Ovary (tissue), 9 donors: ENCODE results near the gene TMEM100. TPM values are rescaled to one million over a fixed set of nuclear protein-coding genes. Genes with fewer than 3 reads are reported as not detected.

Experiments
- DNase-seq, 5 donors: peaks; one replicate each; pipeline ENCODE4 v3.0.0-alpha.2; 2019 to 2020
- H3K27ac ChIP-seq, 2 donors: fragments of 200-600 bp; one replicate each; pipeline versions ENCODE4 v1.5.1 to v1.8.0; 2019 to 2022
- H3K27me3 ChIP-seq: fragments of 200-600 bp; one replicate; pipeline ENCODE4 v1.8.0; 2022
- H3K36me3 ChIP-seq: fragments of 200-600 bp; sonication (generic); one replicate; pipeline ENCODE4 v1.5.1; 2019
- H3K4me1 ChIP-seq: one replicate; pipeline ENCODE4 v1.8.1; 2013; ENCODE audit warnings: mild to moderate bottlenecking, moderate library complexity; ENCODE audit not compliant: insufficient read depth
- H3K4me3 ChIP-seq: fragments of 200-600 bp; sonication (generic); one replicate; pipeline ENCODE4 v1.5.1; 2017
- H3K9me3 ChIP-seq, 2 donors: fragments of 200-600 bp in 1 of 2; sonication (generic) in 1 of 2; one replicate each; pipeline versions ENCODE4 v1.5.1 to v1.8.1; 2013 to 2019; ENCODE audit warnings: mild to moderate bottlenecking in 1 of 2, moderate library complexity in 1 of 2
- EP300 ChIP-seq: sonication (generic); formaldehyde crosslinking; IDR thresholded peaks from one replicate; pipeline ENCODE4 v1.6.1; 2017; ENCODE audit warnings: antibody characterized with exemption
- POLR2A ChIP-seq: fragments of 450-650 bp; IDR thresholded peaks from one replicate; pipeline ENCODE4 v1.6.1; 2017; ENCODE audit warnings: antibody characterized with exemption, mild to moderate bottlenecking, moderate library complexity
- WGBS, 3 donors: extraction: QIAGEN DNeasy Blood & Tissue Kit in 1 of 3; methylation state at CpG; one replicate each; pipeline versions ENCODE4 v1.1.5 to v1.1.7; 2013 to 2017; 5-methylcytosine and 5-hydroxymethylcytosine counted together
- intact Hi-C, 4 donors: fragments of 100-400 bp; cut with DNase I; formaldehyde crosslinking; loops; one replicate each; pipeline versions ENCODE4 v1.11.0 to v1.15.1; 2022 to 2023
- polyA plus RNA-seq, 2 donors: library from polyadenylated mRNA; stranded (reverse); fragments of 200-250 nt in 1 of 2; fragments of 350-450 nt in 1 of 2; fragmentation: Illumina TruSeq in 1 of 2; extraction: RNeasy Lipid Tissue Mini Kit (QIAGEN cat#74804) in 1 of 2; gene quantifications; one replicate each; pipeline ENCODE4 v1.2.3, GENCODE V29; 2013 to 2014
- total RNA-seq, 7 donors: library from RNA; depleted of rRNA in 2 of 7; stranded (reverse); fragments of >200 nt in 2 of 7; fragmentation: NEBNext Ultra II Directional in 3 of 7; extraction: Animal tissue kit (Norgen Biotek cat#: 25700) in 3 of 7; gene quantifications; one replicate each; pipeline versions ENCODE4 v1.1.0 to v1.2.4, GENCODE V29; 2016 to 2023
- TF ChIP-seq, protein P1 (sequence below), 3 donors: fragments of 450-650 bp in 2 of 3; fragments of 200-600 bp in 1 of 3; IDR thresholded peaks; one replicate each; pipeline versions ENCODE4 v1.5.1 to v1.8.0; 2016 to 2022; ENCODE audit warnings: antibody characterized with exemption in 3 of 3, mild to moderate bottlenecking in 1 of 3
- donor health status: DM: no; HTN: no; CAD: no; lungs with moderate emphysema.
- donor health status: DM: no; HTN: no; CAD: no.
- donor health status: Bipolar disorder and iron deficiency.
- donor health status: DM: yes; HTN: yes; CAD: no.
- donor health status: DM: no; HTN: no; CAD: no.
- donor health status: DM: yes; HTN: yes; CAD: no.

TMEM100 gene
- total and polyA plus RNA-seq, 9 donors = 9.0 to 88.2 (median 17.8) TPM

DNA sequence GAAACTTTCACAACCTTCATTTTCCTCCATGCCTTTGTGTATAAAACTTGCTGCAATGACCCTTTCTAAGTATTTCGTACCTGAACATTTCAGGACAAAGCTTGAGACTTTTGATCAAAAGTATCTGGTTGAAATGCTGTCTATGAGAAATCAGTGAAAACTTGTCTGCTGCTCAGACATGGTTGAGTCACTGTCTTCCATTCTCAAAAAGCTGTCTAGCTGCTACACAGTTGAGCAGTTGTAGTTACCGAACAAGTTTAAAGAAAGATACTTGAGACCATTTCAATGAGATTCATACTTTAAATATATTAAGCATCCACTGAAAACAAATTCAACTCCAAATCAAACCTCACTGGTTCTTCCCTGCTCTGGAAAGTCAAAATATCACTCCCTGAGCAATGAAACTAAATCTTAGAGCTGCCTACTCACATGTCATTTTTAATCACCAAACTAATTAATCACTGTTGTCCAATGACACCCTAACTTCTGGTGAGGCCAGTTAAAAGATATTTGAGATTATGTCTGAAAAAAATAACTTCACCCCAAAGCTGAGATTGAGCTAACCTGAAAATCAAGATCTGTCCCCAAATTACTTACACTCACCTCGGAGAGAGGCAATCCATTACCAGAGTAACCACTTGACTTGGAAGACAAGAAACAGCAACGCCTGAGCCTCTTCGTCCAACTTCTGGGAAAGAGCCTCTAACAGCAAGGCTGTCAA lies 488 bp downstream of the TMEM100 start:
- Histone ChIP-seq H3K36me3 (no peaks in the 10 kb centered on the region), H3K4me3 (peak overlapping the region; percentile 27), H3K27ac (peak overlapping the region in 1 of 2 donors; percentile 11), H3K9me3 (no peaks in the 10 kb centered on the region), H3K4me1 (peaks cover 2% of the 10 kb centered on the region), H3K27me3 (no peaks in the 10 kb centered on the region)
- DNase-seq = no peak
- TF ChIP-seq, protein P1, sequence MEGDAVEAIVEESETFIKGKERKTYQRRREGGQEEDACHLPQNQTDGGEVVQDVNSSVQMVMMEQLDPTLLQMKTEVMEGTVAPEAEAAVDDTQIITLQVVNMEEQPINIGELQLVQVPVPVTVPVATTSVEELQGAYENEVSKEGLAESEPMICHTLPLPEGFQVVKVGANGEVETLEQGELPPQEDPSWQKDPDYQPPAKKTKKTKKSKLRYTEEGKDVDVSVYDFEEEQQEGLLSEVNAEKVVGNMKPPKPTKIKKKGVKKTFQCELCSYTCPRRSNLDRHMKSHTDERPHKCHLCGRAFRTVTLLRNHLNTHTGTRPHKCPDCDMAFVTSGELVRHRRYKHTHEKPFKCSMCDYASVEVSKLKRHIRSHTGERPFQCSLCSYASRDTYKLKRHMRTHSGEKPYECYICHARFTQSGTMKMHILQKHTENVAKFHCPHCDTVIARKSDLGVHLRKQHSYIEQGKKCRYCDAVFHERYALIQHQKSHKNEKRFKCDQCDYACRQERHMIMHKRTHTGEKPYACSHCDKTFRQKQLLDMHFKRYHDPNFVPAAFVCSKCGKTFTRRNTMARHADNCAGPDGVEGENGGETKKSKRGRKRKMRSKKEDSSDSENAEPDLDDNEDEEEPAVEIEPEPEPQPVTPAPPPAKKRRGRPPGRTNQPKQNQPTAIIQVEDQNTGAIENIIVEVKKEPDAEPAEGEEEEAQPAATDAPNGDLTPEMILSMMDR (IDR thresholded peaks at IDR 0.05) = no peak
- TF ChIP-seq POLR2A (no peak), EP300 (no peak)
- intact Hi-C loops = no loop called here
- 25 to 38% (median 35%) methylated on average over 5 of the region's 5 CpGs for WGBS, 3 donors

DNA sequence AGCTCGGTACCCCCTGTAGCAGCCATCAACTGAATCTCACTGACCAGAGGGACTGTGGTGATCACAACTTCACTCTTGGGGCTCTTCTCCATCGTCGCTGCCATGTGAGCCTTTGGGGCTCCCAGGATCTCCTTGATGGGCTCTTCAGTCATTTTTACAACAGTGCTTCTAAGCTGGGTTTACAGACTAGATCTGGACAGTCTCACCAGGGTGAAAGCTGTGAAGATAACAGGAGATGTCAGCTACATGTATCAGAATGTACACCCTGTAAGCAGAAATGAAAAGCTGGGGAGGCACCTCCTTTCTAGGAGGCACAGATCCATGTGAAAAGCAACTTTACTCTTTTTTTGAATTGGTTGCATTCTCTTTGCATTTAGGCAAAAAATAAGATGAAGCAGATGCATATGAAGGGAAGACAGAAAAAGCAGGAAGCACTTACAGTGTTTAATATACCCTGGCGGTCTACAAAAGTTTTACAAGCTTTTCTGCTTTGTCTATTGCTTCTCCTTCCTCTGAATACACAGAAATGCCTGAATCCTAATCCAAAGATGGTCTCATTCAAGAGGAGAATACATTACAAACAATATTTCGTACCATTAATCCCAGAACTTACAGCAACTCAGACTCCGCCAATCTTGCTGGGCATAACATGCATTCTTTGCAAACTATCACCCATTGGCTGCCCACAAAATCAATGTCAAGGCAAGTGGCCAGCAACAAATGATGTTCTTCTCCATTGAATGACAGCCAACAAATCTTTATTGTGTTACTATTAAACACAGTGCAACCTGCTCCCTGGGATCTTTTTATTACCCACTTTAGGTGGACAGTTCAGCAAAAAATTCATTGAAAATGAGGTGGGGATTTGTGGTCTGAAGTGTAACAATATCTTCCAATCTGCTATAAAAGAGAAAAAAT lies 1.5 kb downstream of the TMEM100 start:
- 78 to 89% (median 84%) methylated on average over 6 of the region's 6 CpGs for WGBS, 3 donors
- intact Hi-C loops = no loop called here
- Histone ChIP-seq H3K9me3 (no peaks in the 10 kb centered on the region), H3K27ac (no peak overlapping the region), H3K4me3 (no peak overlapping the region), H3K36me3 (no peaks in the 10 kb centered on the region), H3K4me1 (no peaks in the 10 kb centered on the region), H3K27me3 (no peaks in the 10 kb centered on the region)
- TF ChIP-seq POLR2A (no peak), EP300 (no peak)
- TF ChIP-seq, protein P1 (IDR thresholded peaks at IDR 0.05) = no peak
- no peak for DNase-seq

DNA sequence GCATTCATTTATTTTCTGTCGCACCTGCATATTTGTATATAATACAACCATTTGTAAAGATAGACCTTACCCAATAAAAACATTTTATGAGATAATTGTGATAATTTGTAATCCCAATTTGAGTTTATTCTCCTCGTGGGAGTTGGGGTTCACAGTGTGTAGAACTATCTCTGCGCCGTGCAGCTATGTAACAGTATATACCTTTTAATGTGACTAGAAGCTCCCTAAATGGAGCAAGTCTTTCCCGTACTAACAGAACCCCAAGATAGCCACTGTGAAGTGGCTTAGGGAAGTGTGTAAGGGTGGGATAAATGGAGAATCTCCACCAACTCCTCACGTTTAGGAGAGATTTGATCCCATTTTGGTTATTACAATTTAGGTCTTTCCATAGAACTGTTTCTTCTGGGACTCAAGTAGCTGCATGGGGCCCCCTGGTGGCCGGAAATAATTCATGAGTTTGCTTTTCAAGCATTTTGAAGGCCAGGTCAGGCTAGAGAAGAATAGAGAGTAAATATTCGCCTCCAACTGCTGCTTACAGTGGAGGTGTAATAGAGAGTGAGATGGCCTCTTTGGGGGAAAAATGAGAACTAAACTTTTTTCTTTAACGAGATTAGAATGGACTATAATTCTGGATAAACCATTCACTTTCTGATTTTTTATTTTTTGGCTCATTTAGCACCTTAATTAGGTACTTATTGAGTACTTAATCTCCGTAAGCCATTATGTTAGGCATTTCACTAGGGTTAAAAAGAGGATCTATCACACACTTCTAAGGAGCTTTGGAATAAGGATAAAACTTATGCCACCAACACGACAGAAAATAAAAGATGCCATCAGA lies 4.5 kb downstream of the TMEM100 start:
- H3K27ac ChIP-seq = no peak overlapping the region
- no peaks in the 10 kb centered on the region for H3K9me3 ChIP-seq
- H3K4me3 ChIP-seq = no peak overlapping the region
- H3K27me3 ChIP-seq = no peaks in the 10 kb centered on the region
- TF ChIP-seq, protein P1 (IDR thresholded peaks at IDR 0.05) = peak; percentile 66 to 74 (median 69)
- TF ChIP-seq POLR2A = no peak
- 47 to 51% (median 50%) methylated on average over 11 of the region's 11 CpGs for WGBS, 3 donors
- H3K36me3 ChIP-seq = no peaks in the 10 kb centered on the region
- H3K4me1 ChIP-seq = no peaks in the 10 kb centered on the region
- intact Hi-C loops = loop anchor here (5.0 to 10.0 kb wide), 4 partner anchors 73 to 196 kb away; no protein-coding TSS in a partner anchor
- peak; percentile 74 to 89 (median 83) for DNase-seq

DNA sequence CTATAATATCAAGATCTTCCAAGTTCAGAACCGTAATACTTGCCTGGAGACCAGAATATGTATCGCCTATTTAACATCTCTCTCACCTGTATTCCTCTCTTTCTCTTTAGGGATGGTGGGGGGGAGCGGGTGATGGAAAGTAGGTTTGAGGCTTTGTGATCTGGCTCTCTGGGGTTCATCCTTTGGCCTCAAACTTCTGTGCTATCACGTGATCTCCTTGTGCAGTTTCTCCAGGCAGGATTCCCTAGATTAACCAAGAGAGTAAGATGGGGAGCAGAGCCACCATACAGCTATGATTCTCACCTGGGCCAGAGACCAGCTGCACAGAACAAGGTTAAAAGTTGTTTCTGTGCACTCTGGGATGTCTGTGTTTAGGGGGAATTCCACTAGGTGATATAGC lies 5.2 kb downstream of the TMEM100 start:
- H3K9me3 ChIP-seq = no peaks in the 10 kb centered on the region
- DNase-seq = no peak
- TF ChIP-seq EP300 (no peak), POLR2A (no peak)
- TF ChIP-seq, protein P1 (IDR thresholded peaks at IDR 0.05) = no peak
- intact Hi-C loops = loop anchor here (5.0 to 10.0 kb wide), 4 partner anchors 73 to 195 kb away; no protein-coding TSS in a partner anchor
- 88 to 95% (median 89%) methylated on average over 4 of the region's 4 CpGs for WGBS, 3 donors
- H3K4me3 ChIP-seq = no peak overlapping the region
- no peaks in the 10 kb centered on the region for H3K4me1 ChIP-seq
- H3K27ac ChIP-seq = no peak overlapping the region
- H3K27me3 ChIP-seq = no peaks in the 10 kb centered on the region
- no peaks in the 10 kb centered on the region for H3K36me3 ChIP-seq
